NCI-H2081 treated with DMSO at 0.1 percent for 48 hours (cell line): Measurements from ENCODE around the gene CHERP.
"Not testable (repeated sequence)": the region's sequence is repeated elsewhere in the genome, so short reads cannot be mapped to it uniquely, and the experiment has no call there.

Experiments
- DNase-seq: peaks from one replicate; lab custom pipeline; 2025; lab: John Stamatoyannopoulos, UW

CHERP gene

DNA sequence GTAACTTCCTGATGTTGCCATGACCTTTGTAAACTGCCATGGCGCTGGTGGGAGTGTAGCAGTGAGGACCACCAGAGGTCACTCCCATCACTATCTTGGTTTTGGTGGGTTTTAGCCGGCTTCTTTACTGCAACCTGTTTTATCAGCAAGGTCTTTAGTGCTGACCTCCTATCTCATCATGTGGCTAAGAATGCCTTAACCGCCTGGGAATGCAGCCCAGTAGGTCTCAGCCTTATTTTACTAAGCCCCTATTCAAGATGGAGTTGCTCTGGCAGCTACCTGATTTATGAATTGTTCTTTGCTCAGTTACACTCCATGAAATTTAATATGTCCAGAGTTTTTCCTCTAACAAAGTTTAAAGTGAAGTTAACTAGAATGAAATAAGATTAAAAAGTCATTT, 65.8 kb downstream of the CHERP start:
- no peak for DNase-seq

DNA sequence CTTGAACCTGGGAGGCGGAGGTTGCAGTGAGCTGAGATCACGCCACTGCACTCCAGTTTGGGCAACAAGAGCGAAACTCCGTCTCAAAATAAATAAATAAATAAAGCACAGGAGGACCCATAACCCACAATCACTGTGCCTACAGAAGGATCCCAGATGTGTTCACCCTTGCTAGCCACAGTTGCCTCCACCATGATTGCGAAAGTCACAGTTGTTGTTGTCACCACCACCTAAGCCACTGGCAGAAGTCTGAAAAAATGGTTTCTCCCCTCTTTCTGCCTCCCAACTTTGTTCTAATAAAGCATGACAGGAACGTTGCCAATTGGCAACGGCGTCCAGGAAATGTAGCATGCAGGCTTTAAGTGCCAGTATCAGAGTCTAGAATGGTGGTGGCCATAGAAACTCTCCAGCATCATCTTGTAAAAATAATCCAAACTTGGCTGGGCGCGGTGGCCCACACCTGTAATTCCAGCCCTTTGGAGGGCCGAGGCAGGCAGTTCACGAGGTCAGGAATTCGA, 68.3 kb downstream of the CHERP start:
- DNase-seq = no peak

GRCh38 chr19:16472992-16473391, 69.2 kb downstream of the CHERP start:
- no peak for DNase-seq

DNA sequence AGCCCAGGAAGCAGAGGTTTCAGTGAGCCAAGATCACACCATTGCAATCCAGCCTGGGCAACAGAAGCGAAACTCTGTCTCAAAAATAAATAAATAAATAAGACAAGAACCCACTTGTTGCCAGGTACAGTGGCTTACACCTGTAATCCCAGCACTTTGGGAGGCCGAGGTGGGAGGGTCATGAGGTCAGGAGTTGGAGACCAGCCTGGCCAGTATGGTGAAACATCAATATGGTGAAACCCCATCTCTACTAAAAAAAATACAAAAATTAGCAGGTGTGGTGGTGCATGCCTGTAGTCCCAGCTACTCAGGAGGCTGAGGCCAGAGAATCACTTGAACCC, 69.7 kb downstream of the CHERP start:
- not testable (repeated sequence) for DNase-seq

DNA sequence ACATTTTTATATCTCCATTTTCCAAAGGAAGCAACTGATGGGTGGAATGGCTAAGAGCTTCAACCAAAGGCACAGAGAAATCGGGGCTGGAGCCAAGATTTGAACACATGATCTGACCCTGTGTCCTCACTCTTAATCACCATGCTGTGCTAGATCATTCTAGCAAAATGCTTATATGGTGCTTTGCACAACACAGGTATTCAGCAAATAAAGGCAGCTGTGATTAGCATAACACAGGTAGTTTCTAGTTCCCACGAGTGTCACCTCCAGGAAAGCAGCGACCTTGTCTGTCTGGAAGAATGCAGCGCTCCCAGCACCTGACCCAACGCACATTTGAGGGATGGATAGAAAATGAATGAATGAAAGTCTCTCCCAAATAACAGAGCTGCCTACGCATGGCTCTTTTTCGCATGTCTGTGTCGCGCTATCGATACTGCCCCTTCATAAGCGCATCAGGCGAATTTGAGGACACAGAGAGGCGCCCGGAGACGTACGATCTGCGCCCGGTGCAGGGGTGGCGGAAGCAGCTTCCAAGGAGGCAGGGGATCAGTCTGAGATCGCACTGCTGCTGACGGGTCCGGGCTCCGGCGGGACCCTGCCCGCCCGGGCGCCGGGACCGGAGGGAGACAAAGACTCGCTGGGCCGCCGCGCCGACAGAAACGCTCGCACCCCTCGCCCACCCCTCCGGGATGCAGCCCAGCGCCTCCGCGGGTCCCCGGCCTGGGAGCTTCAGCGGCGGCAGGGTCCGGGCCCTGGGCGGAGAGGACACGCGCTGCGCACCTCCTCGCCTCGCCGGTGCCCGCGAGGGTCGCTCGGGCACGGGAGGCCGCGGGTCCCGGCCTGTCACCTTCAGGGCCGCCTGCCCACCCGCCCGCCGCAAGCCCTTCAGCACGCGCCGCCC, 71.1 kb downstream of the CHERP start:
- DNase-seq = no peak

- DNase-seq = no peak
Measured at GRCh38 chr19:16470541-16470910, 71.7 kb downstream of the CHERP start.
